ENCODE data around the gene ENAM. TPM values are rescaled to one million over a fixed set of nuclear protein-coding genes. Genes with fewer than 3 reads are reported as not detected.

Gene ENAM
- not detected for polyA plus RNA-seq (2013, experiment 1 of 2; ENCODE audit: insufficient read length)
- polyA plus RNA-seq (2013, experiment 2 of 2; ENCODE audit: insufficient read length): 0.02 TPM

- no peak for DNase-seq
Measured at GRCh38 chr4:70628444-70628843, at the start of gene ENAM. TSS of gene ENAM (plus strand) at chr4:70628744. CDS start at chr4:70629501, 757 bp downstream.

- DNase-seq: no peak
Measured at GRCh38 chr4:70581980-70582379, 46.6 kb upstream of the ENAM start.

- DNase-seq: no peak
Measured at GRCh38 chr4:70583952-70584834, 44.4 kb upstream of the ENAM start.

GRCh38 chr4:70586841-70587240, 41.7 kb upstream of the ENAM start:
- no peak for DNase-seq

- DNase-seq: no peak
Measured at GRCh38 chr4:70589785-70590184, 38.8 kb upstream of the ENAM start.

GRCh38 chr4:70591955-70592582, 36.5 kb upstream of the ENAM start, which contains the start of gene AMBN:
TSS of gene AMBN (plus strand) at chr4:70592256. CDS start at chr4:70592359, 103 bp downstream.
- no peak for DNase-seq

GRCh38 chr4:70594196-70594595, 34.3 kb upstream of the ENAM start:
- DNase-seq: no peak

GRCh38 chr4:70600305-70600704, 28.2 kb upstream of the ENAM start:
- DNase-seq: no peak

GRCh38 chr4:70600977-70601376, 27.6 kb upstream of the ENAM start:
- no peak for DNase-seq

GRCh38 chr4:70601422-70602039, 27.0 kb upstream of the ENAM start:
- DNase-seq: peak; percentile 71

GRCh38 chr4:70603856-70604255, 24.7 kb upstream of the ENAM start:
- DNase-seq: peak; percentile 20

GRCh38 chr4:70606459-70606858, 22.1 kb upstream of the ENAM start:
- DNase-seq: no peak

- no peak for DNase-seq
Measured at GRCh38 chr4:70607334-70607853, 21.1 kb upstream of the ENAM start.

GRCh38 chr4:70608324-70608723, 20.2 kb upstream of the ENAM start:
- no peak for DNase-seq

GRCh38 chr4:70613306-70614183, 15.0 kb upstream of the ENAM start:
- DNase-seq: no peak

GRCh38 chr4:70614184-70614555, 14.4 kb upstream of the ENAM start:
- DNase-seq: no peak

- no peak for DNase-seq
Measured at GRCh38 chr4:70619288-70619687, 9.3 kb upstream of the ENAM start.

- no peak for DNase-seq
Measured at GRCh38 chr4:70619778-70620177, 8.8 kb upstream of the ENAM start.

GRCh38 chr4:70623323-70623722, 5.2 kb upstream of the ENAM start:
- no peak for DNase-seq

GRCh38 chr4:70624226-70624793, 4.2 kb upstream of the ENAM start:
- DNase-seq: no peak

- DNase-seq: no peak
Measured at GRCh38 chr4:70627620-70628019, 924 bp upstream of the ENAM start.

Measured in fibroblast of skin of abdomen (primary cell).